CD4-positive, alpha-beta T cell treated with Interleukin-4 for 4 hours (primary cell): ENCODE data around the gene NACAD.
"Not testable (repeated sequence)": the region's sequence is repeated elsewhere in the genome, so short reads cannot be mapped to it uniquely, and the experiment has no call there.

ENCODE experiments used
- DNase-seq: peaks from one replicate; pipeline ENCODE4 v3.0.0-alpha.2; 2020

Gene NACAD

GRCh38 chr7:45088821-45089340 is at the start of gene NACAD:
TSS of gene NACAD (minus strand) at chr7:45088969. CDS start at chr7:45088894, 75 bp downstream.
- DNase-seq: no peak

GRCh38 chr7:45136106-45137060 is 47.6 kb upstream of the NACAD start:
- peak; percentile 76 for DNase-seq

- DNase-seq: no peak
These were observed 45.1 kb upstream of the NACAD start for GRCh38 chr7:45133877-45134276.

GRCh38 chr7:45133352-45133751 is 44.6 kb upstream of the NACAD start:
- DNase-seq: no peak

GRCh38 chr7:45132708-45133320 is 44.0 kb upstream of the NACAD start:
- DNase-seq: no peak

- DNase-seq: no peak
These were observed 43.1 kb upstream of the NACAD start for GRCh38 chr7:45131891-45132290.

- DNase-seq: no peak
These were observed 42.1 kb upstream of the NACAD start for GRCh38 chr7:45130910-45131309.

GRCh38 chr7:45129906-45130305 is 41.1 kb upstream of the NACAD start:
- DNase-seq: no peak

- no peak for DNase-seq
These were observed 40.5 kb upstream of the NACAD start for GRCh38 chr7:45129181-45129800.

GRCh38 chr7:45126920-45127319 is 38.2 kb upstream of the NACAD start:
- DNase-seq: no peak

- no peak for DNase-seq
These were observed 37.4 kb upstream of the NACAD start for GRCh38 chr7:45126201-45126600.

GRCh38 chr7:45125193-45125904 is 36.6 kb upstream of the NACAD start:
- no peak for DNase-seq

GRCh38 chr7:45123913-45124710 is 35.3 kb upstream of the NACAD start:
- no peak for DNase-seq

GRCh38 chr7:45122975-45123860 is 34.4 kb upstream of the NACAD start:
- no peak for DNase-seq

- DNase-seq: no peak
These were observed 30.8 kb upstream of the NACAD start for GRCh38 chr7:45119550-45119949.

- no peak for DNase-seq
These were observed 30.1 kb upstream of the NACAD start for GRCh38 chr7:45118889-45119331.

GRCh38 chr7:45118292-45118691 is 29.5 kb upstream of the NACAD start:
- DNase-seq: no peak

- DNase-seq: no peak
These were observed 28.8 kb upstream of the NACAD start for GRCh38 chr7:45117582-45117981.

- DNase-seq: no peak
These were observed 27.3 kb upstream of the NACAD start for GRCh38 chr7:45116048-45116447.

GRCh38 chr7:45114926-45115325 is 26.2 kb upstream of the NACAD start:
- no peak for DNase-seq

GRCh38 chr7:45114257-45114656 is 25.5 kb upstream of the NACAD start:
- DNase-seq: not testable (repeated sequence)
